ENCODE results near the gene CEP131. TPM values are rescaled to one million over a fixed set of nuclear protein-coding genes. Genes with fewer than 3 reads are reported as not detected.
"Not testable (repeated sequence)": the region's sequence is repeated elsewhere in the genome, so short reads cannot be mapped to it uniquely, and the experiment has no call there.

Gene CEP131
- total RNA-seq, 1 donor from 2014 or later, result 26.2 TPM

DNA sequence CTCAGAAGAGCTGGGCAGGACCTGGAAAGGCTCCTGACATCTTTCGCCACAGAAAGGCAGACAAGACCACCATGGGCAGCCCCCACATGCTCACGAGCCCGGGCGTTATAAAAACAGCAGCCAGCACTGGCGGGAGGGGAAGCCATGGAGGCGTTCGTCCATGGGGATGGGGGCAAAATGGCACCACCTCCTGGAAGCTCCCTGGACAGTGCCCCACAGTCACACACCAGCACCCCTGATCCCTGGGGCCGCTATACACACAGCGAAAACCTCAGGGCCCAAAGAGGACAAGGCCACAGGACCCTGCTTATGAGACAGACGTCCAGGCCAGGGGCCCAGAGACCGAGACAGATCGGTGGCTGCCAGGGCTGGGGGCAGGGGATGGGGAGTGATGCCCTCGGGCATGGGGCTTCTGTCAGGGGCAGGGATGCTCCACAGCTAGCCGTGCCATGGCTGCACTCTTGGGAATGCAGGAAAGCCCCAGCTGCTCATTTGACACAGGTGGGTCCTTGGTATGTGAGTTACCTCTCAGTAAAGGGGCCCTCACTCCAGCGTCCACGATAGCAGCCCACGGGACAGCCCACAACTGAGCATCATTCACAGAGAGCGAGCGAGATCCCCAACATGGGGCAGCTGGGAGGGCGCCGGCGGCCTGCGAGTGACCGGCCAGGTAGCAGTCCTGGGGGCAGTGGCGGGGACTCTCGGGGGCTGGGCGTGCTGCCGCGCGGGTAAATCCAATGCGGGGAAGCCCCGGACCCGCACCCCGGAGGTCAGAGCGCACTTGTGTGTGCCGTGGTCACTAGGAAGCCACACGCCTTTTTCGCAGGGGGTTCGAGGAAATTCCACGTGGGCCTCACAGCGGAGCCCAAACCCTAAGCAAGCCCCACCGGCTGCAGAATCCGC, 63.8 kb downstream of the CEP131 start:
- H3K4me3 ChIP-seq (ENCODE audit: low read depth, low read length), result no peak overlapping the region
- TF ChIP-seq, protein P1, sequence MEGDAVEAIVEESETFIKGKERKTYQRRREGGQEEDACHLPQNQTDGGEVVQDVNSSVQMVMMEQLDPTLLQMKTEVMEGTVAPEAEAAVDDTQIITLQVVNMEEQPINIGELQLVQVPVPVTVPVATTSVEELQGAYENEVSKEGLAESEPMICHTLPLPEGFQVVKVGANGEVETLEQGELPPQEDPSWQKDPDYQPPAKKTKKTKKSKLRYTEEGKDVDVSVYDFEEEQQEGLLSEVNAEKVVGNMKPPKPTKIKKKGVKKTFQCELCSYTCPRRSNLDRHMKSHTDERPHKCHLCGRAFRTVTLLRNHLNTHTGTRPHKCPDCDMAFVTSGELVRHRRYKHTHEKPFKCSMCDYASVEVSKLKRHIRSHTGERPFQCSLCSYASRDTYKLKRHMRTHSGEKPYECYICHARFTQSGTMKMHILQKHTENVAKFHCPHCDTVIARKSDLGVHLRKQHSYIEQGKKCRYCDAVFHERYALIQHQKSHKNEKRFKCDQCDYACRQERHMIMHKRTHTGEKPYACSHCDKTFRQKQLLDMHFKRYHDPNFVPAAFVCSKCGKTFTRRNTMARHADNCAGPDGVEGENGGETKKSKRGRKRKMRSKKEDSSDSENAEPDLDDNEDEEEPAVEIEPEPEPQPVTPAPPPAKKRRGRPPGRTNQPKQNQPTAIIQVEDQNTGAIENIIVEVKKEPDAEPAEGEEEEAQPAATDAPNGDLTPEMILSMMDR (IDR thresholded peaks at IDR 0.05; ENCODE audit: insufficient read depth, low read length, poor library complexity, severe bottlenecking), result no peak
- H3K27me3 ChIP-seq (ENCODE audit: control insufficient read depth, insufficient read depth, low read length), result peaks cover 36% of the 10 kb centered on the region
- DNase-seq (ENCODE audit: low read depth), result no peak
- H3K36me3 ChIP-seq (ENCODE audit: control insufficient read depth, insufficient read depth, low read length), result no peaks in the 10 kb centered on the region

DNA sequence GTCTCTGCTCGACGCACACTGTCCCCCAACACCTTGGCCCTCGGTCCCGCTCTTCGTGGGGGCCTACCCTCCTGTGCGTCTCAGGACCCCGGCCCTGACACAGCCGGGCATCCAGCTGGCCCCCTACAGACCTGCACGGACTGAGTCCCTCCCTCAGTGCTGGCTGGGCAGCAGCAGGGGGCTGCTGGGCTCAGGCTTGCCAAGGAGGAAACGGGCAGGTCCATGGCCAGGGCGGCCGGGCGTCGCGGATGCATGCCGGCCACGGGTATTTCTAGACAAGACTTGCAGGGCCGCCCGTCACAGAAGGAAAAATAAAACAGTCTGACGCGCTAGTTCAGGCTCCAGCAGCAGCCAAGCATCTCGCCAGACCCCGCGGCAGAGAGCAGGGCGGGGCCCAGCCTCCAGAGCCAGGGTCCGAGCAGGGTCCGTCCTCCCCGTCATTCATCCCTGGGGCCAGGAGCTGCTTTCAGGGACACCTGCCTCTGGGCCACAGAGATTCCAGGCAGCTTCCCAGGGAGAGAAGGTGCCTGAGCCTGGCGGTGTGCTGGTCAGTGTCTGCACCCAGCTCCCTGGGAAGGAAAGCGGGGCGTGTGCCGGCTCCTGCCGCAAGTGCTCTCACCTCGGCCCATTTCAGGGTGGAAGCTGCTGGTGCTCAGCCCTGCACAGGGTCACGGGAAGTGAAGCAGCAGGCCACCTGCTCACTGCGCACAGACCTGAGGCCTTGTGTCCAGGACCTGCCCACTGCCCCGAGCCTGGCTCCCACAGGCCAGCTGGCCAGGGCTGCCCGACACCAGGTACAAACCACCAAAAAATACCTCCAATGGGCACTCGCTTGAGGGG, 64.7 kb downstream of the CEP131 start:
- no peak for DNase-seq (ENCODE audit: low read depth)
- TF ChIP-seq, protein P1 (IDR thresholded peaks at IDR 0.05; ENCODE audit: insufficient read depth, low read length, poor library complexity, severe bottlenecking), result no peak
- Histone ChIP-seq H3K27me3 (ENCODE audit: control insufficient read depth, insufficient read depth, low read length) (peaks cover 36% of the 10 kb centered on the region), H3K4me3 (ENCODE audit: low read depth, low read length) (no peak overlapping the region), H3K36me3 (ENCODE audit: control insufficient read depth, insufficient read depth, low read length) (no peaks in the 10 kb centered on the region)

DNA sequence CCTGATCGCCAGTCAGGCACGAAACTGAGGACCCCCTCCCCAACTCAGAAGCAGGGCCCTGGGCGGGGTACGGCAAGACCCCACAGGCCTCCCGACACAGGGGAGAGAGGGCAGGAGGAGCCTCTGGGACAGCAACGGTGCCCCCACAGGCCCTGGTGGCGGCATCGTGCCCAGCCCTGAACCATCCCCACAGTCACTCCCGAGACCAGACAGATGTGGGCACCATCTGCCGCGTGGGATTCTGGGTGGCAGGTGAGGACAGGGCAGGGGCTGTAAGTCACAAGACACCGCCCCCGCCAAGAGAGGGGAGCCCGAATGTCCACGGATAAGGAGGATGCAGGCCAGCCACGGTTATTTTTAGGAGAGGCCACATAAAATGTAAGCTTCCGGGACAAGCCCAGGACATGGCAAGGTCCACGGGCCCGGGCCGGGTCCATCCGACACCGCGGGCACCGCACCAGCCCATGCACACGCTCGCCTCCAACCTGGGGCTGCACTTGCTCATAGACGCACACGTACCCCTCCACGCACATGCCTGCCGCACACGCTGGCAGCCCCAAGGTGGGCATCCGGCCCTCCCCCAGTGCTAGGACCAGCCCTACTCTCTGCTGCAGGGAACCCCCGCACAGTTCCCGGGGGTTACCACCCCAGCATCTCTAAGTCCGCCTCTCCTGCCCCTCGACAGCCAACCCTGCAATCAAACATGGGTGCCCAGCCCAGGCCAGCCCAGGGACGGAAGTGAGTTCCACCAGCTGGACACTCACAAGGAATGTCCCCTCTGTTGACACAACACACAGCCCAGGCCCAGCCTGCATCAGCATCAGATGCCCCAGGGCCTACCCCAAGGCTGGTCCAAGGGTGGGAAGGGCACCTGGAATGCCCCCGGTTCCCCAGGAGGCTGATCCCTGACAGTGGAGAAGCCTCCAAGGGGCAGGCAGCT, 65.6 kb downstream of the CEP131 start:
- no peak for DNase-seq (ENCODE audit: low read depth)
- H3K36me3 ChIP-seq (ENCODE audit: control insufficient read depth, insufficient read depth, low read length), result no peaks in the 10 kb centered on the region
- TF ChIP-seq, protein P1 (IDR thresholded peaks at IDR 0.05; ENCODE audit: insufficient read depth, low read length, poor library complexity, severe bottlenecking), result no peak
- peaks cover 36% of the 10 kb centered on the region for H3K27me3 ChIP-seq (ENCODE audit: control insufficient read depth, insufficient read depth, low read length)
- no peak overlapping the region for H3K4me3 ChIP-seq (ENCODE audit: low read depth, low read length)

DNA sequence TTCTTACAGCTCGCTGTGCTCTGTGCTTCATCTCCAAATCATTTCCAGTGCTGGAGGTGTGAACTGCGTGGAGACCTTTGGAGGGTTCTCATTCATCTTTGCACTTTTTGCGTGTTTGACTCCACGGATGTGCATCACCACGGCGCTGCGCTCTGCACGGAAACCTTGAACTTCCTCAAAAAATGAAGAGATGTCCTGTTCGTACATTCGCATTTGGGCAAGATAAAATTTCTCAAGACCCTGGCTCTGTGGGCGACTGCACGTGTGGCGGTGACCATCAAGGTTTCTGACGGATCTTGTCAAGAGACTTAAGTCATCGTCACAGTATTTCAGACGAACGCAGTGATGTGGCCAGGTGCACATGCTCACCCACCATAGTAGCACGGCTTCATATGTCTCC, 67.8 kb downstream of the CEP131 start:
- DNase-seq (ENCODE audit: low read depth), result no peak
- Histone ChIP-seq H3K27me3 (ENCODE audit: control insufficient read depth, insufficient read depth, low read length) (peaks cover 33% of the 10 kb centered on the region), H3K4me3 (ENCODE audit: low read depth, low read length) (no peak overlapping the region), H3K36me3 (ENCODE audit: control insufficient read depth, insufficient read depth, low read length) (no peaks in the 10 kb centered on the region)
- TF ChIP-seq, protein P1 (IDR thresholded peaks at IDR 0.05; ENCODE audit: insufficient read depth, low read length, poor library complexity, severe bottlenecking), result no peak

DNA sequence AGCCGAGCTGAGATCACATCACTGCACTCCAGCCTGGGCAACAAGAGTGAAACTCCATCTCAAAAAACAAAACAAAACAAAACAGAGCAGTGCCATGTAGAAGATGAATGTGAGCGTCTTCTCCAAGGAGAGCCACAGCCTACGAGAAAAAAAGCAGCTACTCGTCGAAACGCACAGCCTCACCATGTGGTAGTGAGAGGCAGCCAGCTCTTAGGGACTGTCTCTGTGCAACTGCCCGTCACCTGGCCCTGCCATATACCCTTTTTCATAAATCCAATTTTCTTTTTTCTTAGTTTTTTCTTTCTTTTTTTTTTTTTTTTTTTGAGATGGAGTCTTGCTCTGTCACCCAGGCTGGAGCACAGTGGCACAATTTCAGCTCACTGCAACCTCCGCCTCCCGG, 68.7 kb downstream of the CEP131 start:
- not testable (repeated sequence) for H3K4me3 ChIP-seq (ENCODE audit: low read depth, low read length)

More for the DNA sequence above, 68.7 kb downstream of the CEP131 start:
- H3K27me3 ChIP-seq (ENCODE audit: control insufficient read depth, insufficient read depth, low read length), result peaks cover 31% of the 10 kb centered on the region
- DNase-seq (ENCODE audit: low read depth); H3K36me3 ChIP-seq (ENCODE audit: control insufficient read depth, insufficient read depth, low read length): not testable (repeated sequence)
